Heart right ventricle (tissue), 16 donors: ENCODE results near the gene SPR. TPM values are rescaled to one million over a fixed set of nuclear protein-coding genes. Genes with fewer than 3 reads are reported as not detected.
A peak's percentile ranks its signal among the peaks of the same experiment; 100 is the strongest.

ENCODE experiments used
- ATAC-seq, 8 donors: fragments of 200-7000 bp; cut with Tn5 transposase; one replicate each; pipeline ENCODE4 v1.9.1; 2020; ENCODE audit warnings: mild to moderate bottlenecking in 8 of 8, moderate library complexity in 8 of 8, moderate number of reproducible peaks in 1 of 8
- DNase-seq, 2 donors: peaks; one replicate each; pipeline ENCODE4 v3.0.0-alpha.2; 2020
- H3K27ac ChIP-seq, 10 donors: fragments of 200-600 bp; sonication (generic) in 2 of 10; one replicate each; pipeline versions ENCODE4 v1.5.0 to v1.8.0; 2020 to 2022; ENCODE audit warnings: mild to moderate bottlenecking in 3 of 10
- H3K27me3 ChIP-seq, 7 donors: fragments of 200-600 bp; one replicate each; pipeline ENCODE4 v1.8.0; 2021 to 2022; ENCODE audit warnings: mild to moderate bottlenecking in 2 of 7
- H3K36me3 ChIP-seq, 9 donors: fragments of 200-600 bp; sonication (generic) in 1 of 9; one replicate each; pipeline versions ENCODE4 v1.5.0 to v1.8.0; 2020 to 2022; ENCODE audit warnings: mild to moderate bottlenecking in 2 of 9
- H3K4me1 ChIP-seq, 9 donors: fragments of 200-600 bp; sonication (generic) in 1 of 9; one replicate each; pipeline versions ENCODE4 v1.5.0 to v1.8.0; 2020 to 2022; ENCODE audit warnings: mild to moderate bottlenecking in 4 of 9
- H3K4me3 ChIP-seq, 10 donors: fragments of 200-600 bp; sonication (generic) in 2 of 10; one replicate each; pipeline versions ENCODE4 v1.5.0 to v1.8.0; 2020 to 2022; ENCODE audit warnings: mild to moderate bottlenecking in 7 of 10, moderate library complexity in 2 of 10
- H3K9me3 ChIP-seq, 11 donors: fragments of 200-600 bp in 10 of 11; sonication (generic) in 2 of 11; one replicate each; pipeline versions ENCODE4 v1.5.0 to v1.8.0; 2013 to 2022; ENCODE audit warnings: mild to moderate bottlenecking in 2 of 11, control low read depth in 1 of 11, moderate library complexity in 1 of 11
- WGBS, 2 donors: extraction: QIAGEN DNeasy Blood & Tissue Kit; methylation state at CpG; one replicate each; pipeline ENCODE4 v1.1.7; 2013; ENCODE audit warnings: inconsistent platforms in 1 of 2; 5-methylcytosine and 5-hydroxymethylcytosine counted together
- intact Hi-C, 10 donors: fragments of 100-400 bp; cut with DNase I; formaldehyde crosslinking; loops; one replicate each; pipeline versions ENCODE4 v1.11.1 to v1.14.2; 2022
- polyA plus RNA-seq, 2 donors: library from polyadenylated mRNA; stranded (reverse); fragments of 200-250 nt; gene quantifications; one replicate each; pipeline ENCODE4 v1.2.3, GENCODE V29; 2013
- total RNA-seq, 10 donors: library from RNA; stranded (reverse); fragmentation: NEBNext Ultra II Directional in 3 of 10; extraction: Animal tissue kit (Norgen Biotek cat#: 25700) in 3 of 10; gene quantifications; one replicate each; pipeline versions ENCODE4 v1.2.1 to v1.2.4, GENCODE V29; 2021 to 2023
- TF ChIP-seq, protein P1 (sequence below), 9 donors: fragments of 200-600 bp; sonication (generic) in 2 of 9; IDR thresholded peaks; one replicate each; pipeline versions ENCODE4 v1.5.0 to v1.8.0; 2021 to 2022; ENCODE audit warnings: antibody characterized with exemption in 9 of 9, mild to moderate bottlenecking in 5 of 9, moderate library complexity in 1 of 9
- donor health status: Arrhythmogenic right ventricular cardiomyopathy.
- donor health status: ischemic (EF 13 %, LVEDD 7.1; RV severe dilation, severe dysfunction).
- donor health status: healthy with polysubstance abuse.
- donor health status: DM: no; HTN: yes; CAD: no.
- donor health status: DM: no; HTN: no; CAD: no.
- donor health status: ischemic (EF 25% LVEDD 6.9; RV normal size, moderate dysfunction).
- donor health status: ischemic (EF 25% LVEDD 5.7; RV mildly dilated, moderate dysfunction).
- donor health status: healthy.
- donor health status: DM: yes; HTN: yes; CAD: no.
- donor health status: Ischemic cardiomyopathy.
- donor health status: ischemic (EF 35%, LVEDD 5.7; RV mildly dilated, moderate dysfunction).
- donor health status: nonischemic (EF 11% LVEDD 7.7; RV severe dilation, severe dysfunction).
- donor health status: DM: yes; HTN: yes; CAD: no.
- donor health status: PGD.
- donor health status: ischemic (EF 29% LVEDD 5.4; RV normal size, mild dysfunction).
- donor health status: nonischemic (EF 23%, LVEDD 6.1; RV moderate dilation, normal function).

Gene SPR
- total and polyA plus RNA-seq, 12 donors = 24.0 to 55.4 (median 39.3) TPM

DNA sequence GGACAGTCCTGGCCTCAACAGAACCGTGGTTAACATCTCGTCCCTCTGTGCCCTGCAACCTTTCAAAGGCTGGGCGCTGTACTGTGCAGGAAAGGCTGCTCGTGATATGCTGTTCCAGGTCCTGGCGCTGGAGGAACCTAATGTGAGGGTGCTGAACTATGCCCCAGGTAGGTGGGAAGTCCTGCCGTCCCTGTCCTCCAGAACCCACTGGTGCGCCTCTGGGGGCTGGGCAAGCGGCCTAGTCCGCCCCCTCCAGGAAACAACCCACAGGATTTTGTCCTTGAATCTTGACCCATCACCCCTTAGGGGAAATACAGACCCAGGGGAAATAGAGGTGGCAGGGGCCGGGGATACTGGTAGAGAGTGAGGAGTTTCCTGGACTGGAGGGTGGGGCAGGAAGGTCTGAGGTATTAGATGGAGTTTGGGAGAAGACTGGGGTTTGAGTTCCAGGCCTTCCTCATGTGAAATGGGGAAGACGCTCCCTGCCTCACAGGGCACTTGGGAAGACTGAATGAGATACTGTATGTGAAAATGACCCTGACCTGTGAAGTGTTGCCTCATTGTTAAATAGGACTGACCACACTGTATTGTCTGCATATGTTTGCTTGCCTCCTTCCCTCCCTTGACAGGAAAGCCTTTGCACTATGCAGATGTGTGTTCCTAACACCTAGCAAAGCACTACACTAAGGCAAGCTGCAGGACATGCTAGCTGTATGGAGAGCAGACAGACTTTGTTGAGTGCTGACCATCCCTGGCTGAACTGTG is 1.4 kb downstream of the SPR start:
- H3K36me3 ChIP-seq = peaks cover 0 to 35% (median 0%) of the 10 kb centered on the region in 9 donors
- 77 to 81% methylated on average over 11 of the region's 11 CpGs for WGBS, 2 donors
- H3K9me3 ChIP-seq = no peaks in the 10 kb centered on the region
- H3K27ac ChIP-seq = peak overlapping the region in 2 of 10 donors; percentile 93 to 94
- H3K4me3 ChIP-seq = peak overlapping the region in 7 of 10 donors; percentile 59 to 74 (median 66)
- intact Hi-C loops = loop anchor here in 1 of 10 donors (10.0 kb wide), 1 partner anchor 1344 kb away; no protein-coding TSS in a partner anchor
- peaks cover 0 to 28% (median 0%) of the 10 kb centered on the region in 7 donors for H3K27me3 ChIP-seq
- TF ChIP-seq, protein P1, sequence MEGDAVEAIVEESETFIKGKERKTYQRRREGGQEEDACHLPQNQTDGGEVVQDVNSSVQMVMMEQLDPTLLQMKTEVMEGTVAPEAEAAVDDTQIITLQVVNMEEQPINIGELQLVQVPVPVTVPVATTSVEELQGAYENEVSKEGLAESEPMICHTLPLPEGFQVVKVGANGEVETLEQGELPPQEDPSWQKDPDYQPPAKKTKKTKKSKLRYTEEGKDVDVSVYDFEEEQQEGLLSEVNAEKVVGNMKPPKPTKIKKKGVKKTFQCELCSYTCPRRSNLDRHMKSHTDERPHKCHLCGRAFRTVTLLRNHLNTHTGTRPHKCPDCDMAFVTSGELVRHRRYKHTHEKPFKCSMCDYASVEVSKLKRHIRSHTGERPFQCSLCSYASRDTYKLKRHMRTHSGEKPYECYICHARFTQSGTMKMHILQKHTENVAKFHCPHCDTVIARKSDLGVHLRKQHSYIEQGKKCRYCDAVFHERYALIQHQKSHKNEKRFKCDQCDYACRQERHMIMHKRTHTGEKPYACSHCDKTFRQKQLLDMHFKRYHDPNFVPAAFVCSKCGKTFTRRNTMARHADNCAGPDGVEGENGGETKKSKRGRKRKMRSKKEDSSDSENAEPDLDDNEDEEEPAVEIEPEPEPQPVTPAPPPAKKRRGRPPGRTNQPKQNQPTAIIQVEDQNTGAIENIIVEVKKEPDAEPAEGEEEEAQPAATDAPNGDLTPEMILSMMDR (IDR thresholded peaks at IDR 0.05) = no peak
- DNase-seq (no peak), ATAC-seq (peak in 1 of 8 donors; percentile 23)
- peaks cover 10 to 47% (median 27%) of the 10 kb centered on the region in 9 donors for H3K4me1 ChIP-seq

DNA sequence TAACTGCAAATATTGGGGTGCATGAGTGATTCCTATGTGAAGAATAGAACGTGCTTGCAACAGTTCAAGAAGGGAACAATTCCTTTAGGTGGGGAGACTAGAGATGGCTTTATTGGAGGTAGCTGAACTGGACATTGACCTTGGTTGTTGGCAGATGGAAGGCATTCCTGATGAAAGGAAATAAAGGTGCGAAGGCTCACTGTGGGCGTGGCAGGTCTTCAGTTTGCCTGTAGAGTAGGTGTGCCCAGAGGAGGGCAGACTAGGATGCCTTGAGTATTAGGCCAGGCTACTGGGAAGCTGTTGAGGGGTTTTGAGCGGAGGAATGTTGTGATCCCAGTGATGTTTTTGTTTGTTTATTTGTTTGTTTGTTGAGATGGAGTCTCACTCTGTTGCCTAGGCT is 2.8 kb downstream of the SPR start:
- Histone ChIP-seq H3K27me3 (peaks cover 0 to 37% (median 12%) of the 10 kb centered on the region in 7 donors), H3K27ac (no peak overlapping the region), H3K4me3 (no peak overlapping the region), H3K36me3 (peaks cover 0 to 35% (median 0%) of the 10 kb centered on the region in 9 donors), H3K4me1 (peaks cover 10 to 50% (median 29%) of the 10 kb centered on the region in 9 donors), H3K9me3 (no peaks in the 10 kb centered on the region)
- TF ChIP-seq, protein P1 (IDR thresholded peaks at IDR 0.05) = no peak
- no peak for ATAC-seq
- no peak for DNase-seq
- WGBS, 2 donors = 96 to 97% methylated on average over 4 of the region's 4 CpGs
- intact Hi-C loops = loop anchor here (5.0 to 10.0 kb wide), 9 partner anchors 82 to 1345 kb away; partner anchors contain the start of gene SFXN5 (in 4 of the 10)

GRCh38 chr2:72891091-72891818 is 4.0 kb downstream of the SPR start:
- no peak for ATAC-seq
- intact Hi-C loops = loop anchor here (5.0 to 10.0 kb wide), 8 partner anchors 81 to 286 kb away; partner anchors contain the start of gene SFXN5 (in 4 of the 10)
- H3K27me3 ChIP-seq = peaks cover 0 to 39% (median 17%) of the 10 kb centered on the region in 7 donors
- WGBS, 2 donors = 73 to 82% methylated on average over 8 of the region's 8 CpGs
- H3K4me1 ChIP-seq = peaks cover 12 to 62% (median 38%) of the 10 kb centered on the region in 9 donors
- peaks cover 0 to 35% (median 0%) of the 10 kb centered on the region in 9 donors for H3K36me3 ChIP-seq
- no peak for DNase-seq
- H3K27ac ChIP-seq = no peak overlapping the region
- no peaks in the 10 kb centered on the region for H3K9me3 ChIP-seq
- TF ChIP-seq, protein P1 (IDR thresholded peaks at IDR 0.05) = no peak
- H3K4me3 ChIP-seq = no peak overlapping the region
